ENCODE results near the gene UGT1A8.
"Not testable (repeated sequence)": the region's sequence is repeated elsewhere in the genome, so short reads cannot be mapped to it uniquely, and the experiment has no call there.

Gene UGT1A8

DNA sequence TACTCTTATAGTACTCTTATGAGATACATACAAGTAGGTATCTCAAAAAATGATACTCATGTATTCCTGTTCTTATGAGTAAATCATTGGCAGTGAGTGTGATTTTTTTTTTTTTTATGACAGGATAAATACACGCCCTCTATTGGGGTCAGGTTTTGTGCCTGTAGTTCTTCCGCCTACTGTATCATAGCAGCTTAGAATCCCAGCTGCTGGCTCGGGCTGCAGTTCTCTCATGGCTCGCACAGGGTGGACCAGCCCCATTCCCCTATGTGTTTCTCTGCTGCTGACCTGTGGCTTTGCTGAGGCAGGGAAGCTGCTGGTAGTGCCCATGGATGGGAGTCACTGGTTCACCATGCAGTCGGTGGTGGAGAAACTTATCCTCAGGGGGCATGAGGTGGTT lies at the start of gene UGT1A8:
Gene UGT1A8 (plus strand): TSS at position 158 of the 400 bp plus-strand sequence. CDS start 75 bp downstream, at position 233.
- intact Hi-C loops (cut with DNase I); DNase-seq: not testable (repeated sequence)

- no peak for DNase-seq
- intact Hi-C loops (cut with DNase I), result no loop called here
These were observed 46.4 kb upstream of the UGT1A8 start for GRCh38 chr2:233571001-233571400.

DNA sequence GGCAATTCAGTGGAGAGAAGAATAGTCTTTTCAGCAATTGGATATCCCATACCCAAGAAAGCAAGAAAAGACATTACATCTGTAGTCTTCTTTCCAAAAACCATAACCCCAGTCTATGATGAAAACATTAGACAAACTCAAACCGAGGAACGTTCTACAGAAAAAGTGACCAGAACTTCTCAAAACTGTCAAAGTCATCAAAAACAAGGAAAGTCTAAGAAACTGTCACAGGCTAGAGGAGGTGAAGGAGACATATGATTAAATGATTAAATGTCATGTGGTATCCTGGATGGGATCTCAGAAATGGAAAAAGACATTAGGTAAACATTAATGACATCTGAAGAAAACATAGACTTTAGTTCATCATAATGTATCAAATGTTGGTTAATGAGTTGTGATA lies 46.0 kb upstream of the UGT1A8 start:
- DNase-seq, result no peak
- intact Hi-C loops (cut with DNase I), result no loop called here

DNA sequence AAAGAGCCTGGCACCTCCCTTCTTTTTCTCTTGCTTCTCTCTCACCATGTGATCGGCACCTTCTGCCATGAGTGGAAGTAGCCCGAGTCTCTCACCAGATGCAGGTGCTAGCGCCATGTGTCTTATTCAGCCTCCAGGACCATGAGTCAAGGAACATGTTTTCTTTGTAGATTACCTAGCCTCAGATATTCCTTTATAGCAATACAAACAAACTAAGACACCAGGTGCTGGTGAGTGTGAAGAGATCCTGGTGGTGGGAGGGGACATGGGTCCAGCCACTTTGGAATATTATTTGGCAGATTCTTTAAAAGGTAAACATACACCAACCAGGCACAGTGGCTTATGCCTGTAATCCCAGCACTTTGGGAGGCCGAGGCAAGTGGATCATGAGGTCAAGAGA lies 45.0 kb upstream of the UGT1A8 start:
- no peak for DNase-seq
- intact Hi-C loops (cut with DNase I), result no loop called here

- not testable (repeated sequence) for DNase-seq
These were observed 40.1 kb upstream of the UGT1A8 start for GRCh38 chr2:233577341-233577740.

GRCh38 chr2:233583217-233583965 lies 34.0 kb upstream of the UGT1A8 start:
- DNase-seq; intact Hi-C loops (cut with DNase I): not testable (repeated sequence)

More at GRCh38 chr2:233577341-233577740, 40.1 kb upstream of the UGT1A8 start:
- intact Hi-C loops (cut with DNase I), result not testable (repeated sequence)

DNA sequence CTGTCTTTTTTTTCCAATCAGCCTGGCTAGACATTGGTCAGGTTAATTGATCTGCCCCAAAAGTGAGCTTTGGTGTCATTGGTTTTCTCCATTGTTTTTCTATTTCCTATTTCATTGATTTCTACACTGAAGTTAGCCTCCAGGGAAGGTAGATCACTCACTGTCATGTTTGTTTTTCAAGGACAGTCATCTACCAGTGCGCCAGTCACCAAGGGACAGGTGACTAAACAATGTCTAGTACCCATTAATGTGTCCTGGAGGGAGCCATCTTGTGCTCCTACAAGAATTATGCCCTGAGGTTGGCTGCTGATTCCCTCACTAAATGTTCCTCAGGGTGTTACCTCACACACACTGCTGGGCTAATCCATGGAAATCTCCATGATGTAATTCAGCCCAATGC lies 33.2 kb upstream of the UGT1A8 start:
- intact Hi-C loops (cut with DNase I), result no loop called here
- no peak for DNase-seq

DNA sequence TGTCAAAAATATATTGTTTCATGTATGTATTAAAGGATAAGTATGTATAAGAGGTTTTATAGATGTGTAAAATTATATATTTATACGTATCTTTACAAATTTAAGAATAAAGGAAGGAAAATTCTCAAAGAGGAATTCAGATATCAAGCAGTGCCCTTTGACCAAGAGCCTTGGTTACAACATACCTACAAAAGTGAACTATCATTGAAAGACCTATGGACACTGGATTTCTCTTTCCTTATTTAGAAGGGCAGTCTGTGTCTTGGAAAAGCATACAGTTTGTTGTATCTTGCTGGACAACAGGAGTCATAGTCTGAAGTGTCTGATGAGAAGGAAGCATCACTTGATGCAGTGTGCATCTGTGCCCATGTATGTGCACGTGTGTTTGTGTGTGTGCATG lies 29.0 kb upstream of the UGT1A8 start:
- intact Hi-C loops (cut with DNase I), result no loop called here
- no peak for DNase-seq

DNA sequence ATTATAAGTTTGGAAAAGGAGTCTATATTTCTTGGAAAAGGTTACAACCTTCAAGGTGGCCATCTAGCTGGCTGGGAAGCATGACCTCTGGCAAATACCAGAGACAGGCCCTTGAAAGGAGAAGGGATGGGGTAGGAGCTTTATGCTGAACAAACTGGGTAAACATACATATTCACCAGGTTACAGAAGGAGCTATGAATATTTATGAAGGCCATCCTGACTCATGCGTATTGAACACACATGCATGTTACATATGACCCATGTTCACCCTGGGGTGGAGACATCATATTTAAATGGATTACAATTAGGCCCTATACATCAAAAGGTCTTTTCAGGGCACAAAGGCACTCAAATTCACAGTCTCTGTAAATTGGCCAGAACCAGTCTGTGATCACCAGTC lies 24.7 kb upstream of the UGT1A8 start:
- intact Hi-C loops (cut with DNase I); DNase-seq: not testable (repeated sequence)

GRCh38 chr2:233593201-233593600 lies 24.2 kb upstream of the UGT1A8 start:
- intact Hi-C loops (cut with DNase I), result no loop called here
- no peak for DNase-seq

- DNase-seq, result no peak
- intact Hi-C loops (cut with DNase I), result no loop called here
These were observed 19.9 kb upstream of the UGT1A8 start for GRCh38 chr2:233597522-233597921.

DNA sequence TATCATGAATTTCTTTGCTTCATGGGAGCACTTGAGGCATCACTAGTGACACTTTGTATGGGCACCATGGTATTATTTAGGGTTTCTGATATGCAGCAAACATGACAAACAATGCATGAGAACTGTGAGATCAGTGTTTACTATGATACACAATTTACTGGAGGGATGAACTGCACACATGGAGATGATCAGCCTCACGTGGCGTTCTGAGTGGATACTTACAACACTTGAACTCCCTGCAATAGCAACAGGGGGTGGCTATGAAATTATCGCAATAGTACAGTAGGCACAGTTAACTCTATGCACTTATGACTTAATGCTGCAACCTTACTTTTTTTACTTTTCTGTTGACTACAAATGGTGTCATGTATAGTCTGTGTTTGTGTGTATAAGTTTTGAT lies 18.5 kb upstream of the UGT1A8 start:
- DNase-seq, result no peak
- intact Hi-C loops (cut with DNase I), result no loop called here

- intact Hi-C loops (cut with DNase I), result no loop called here
- DNase-seq, result no peak
These were observed 17.0 kb upstream of the UGT1A8 start for GRCh38 chr2:233600386-233600785.

GRCh38 chr2:233602076-233602475 lies 15.4 kb upstream of the UGT1A8 start:
- DNase-seq, result no peak
- intact Hi-C loops (cut with DNase I), result no loop called here

DNA sequence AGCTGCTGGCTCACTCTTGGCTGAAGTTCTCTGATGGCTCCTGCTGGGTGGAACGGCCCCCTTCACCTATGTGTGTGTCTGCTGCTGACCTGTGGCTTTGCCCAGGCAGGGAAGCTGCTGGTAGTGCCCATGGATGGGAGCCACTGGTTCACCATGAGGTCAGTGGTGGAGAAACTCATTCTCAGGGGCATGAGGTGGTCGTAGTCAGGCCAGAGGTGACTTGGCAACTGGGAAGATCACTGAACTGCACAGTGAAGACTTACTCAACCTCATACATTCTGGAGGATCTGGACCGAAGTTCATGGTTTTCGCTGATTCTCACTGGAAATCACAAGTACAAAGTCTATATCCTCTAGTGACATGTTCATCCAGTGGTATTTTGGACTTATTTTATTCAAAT lies 13.9 kb upstream of the UGT1A8 start:
- DNase-seq, result no peak
- intact Hi-C loops (cut with DNase I), result no loop called here

DNA sequence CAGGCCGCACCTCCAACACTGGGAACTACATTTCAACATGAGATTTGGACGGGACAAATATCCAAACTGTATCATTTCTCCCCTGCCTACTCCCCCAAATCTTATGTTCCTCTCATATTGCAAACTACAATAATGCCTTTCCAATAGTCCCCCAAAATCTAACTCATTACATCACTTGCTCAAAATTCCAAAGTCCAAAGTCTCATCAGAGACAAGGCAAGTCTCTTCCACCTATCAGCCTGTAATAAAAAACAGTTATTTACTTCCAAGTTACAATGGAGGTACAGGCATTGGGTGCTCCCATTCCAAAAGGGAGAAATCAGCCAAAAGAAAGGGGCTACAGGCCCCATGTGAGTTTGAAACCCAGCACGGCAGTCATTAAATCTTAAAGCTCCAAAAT lies 12.6 kb upstream of the UGT1A8 start:
- intact Hi-C loops (cut with DNase I), result no loop called here
- no peak for DNase-seq

DNA sequence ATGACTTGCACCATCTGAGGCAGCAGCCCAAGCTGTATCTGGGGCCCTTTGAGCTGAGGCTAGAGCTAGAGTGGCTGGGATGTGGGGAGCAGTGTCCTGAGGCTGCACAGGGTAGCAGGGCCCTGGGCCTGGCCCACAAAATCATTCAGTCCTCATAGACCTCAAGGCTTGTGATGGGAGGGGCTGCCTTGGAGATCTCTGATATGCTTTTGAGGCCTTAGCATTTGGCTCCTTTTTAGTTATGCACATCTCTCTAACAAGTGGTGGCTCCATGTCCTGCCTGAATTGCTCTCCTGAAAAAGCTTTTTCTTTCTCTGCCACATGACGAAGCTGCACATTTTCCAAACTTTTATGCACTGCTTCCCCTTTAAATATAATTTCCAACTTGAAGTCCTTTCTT lies 11.8 kb upstream of the UGT1A8 start:
- no peak for DNase-seq
- intact Hi-C loops (cut with DNase I), result no loop called here

- DNase-seq, result no peak
These were observed 6.1 kb upstream of the UGT1A8 start for GRCh38 chr2:233611284-233611683.

DNA sequence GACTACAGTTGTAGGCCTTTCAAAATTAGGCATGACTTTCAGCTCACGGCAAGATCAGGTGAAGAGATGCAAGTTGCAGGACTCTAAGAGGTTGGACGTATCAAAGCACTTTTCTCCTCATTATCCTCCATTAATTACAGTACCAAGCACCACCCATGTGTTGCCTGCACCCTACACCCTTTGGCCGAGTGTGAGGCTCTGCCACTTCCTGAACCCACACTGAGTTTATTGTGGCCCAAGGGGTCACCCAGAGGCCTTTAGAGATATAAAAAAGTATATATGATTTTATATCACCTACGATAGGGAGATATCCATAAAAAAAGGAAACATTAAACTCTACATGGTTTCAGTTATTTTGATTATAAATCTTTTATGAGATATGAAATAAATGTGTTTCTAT lies 2.8 kb downstream of the UGT1A8 start:
- DNase-seq, result no peak
- intact Hi-C loops (cut with DNase I), result no loop called here

More at GRCh38 chr2:233611284-233611683, 6.1 kb upstream of the UGT1A8 start:
- intact Hi-C loops (cut with DNase I), result no loop called here

- intact Hi-C loops (cut with DNase I); DNase-seq: not testable (repeated sequence)
These were observed 4.4 kb downstream of the UGT1A8 start for GRCh38 chr2:233621863-233622262.

GRCh38 chr2:233627331-233628025 lies 10.0 kb downstream of the UGT1A8 start:
- intact Hi-C loops (cut with DNase I), result no loop called here
- no peak for DNase-seq

- intact Hi-C loops (cut with DNase I); DNase-seq: not testable (repeated sequence)
These were observed 18.9 kb downstream of the UGT1A8 start, which contains the start of gene UGT1A10 for GRCh38 chr2:233636306-233636705. UGT1A10 (plus strand) TSS chr2:233636448; CDS start chr2:233636523, 75 bp downstream.

Data from posterior cingulate gyrus (tissue), 11 donors.